ENCODE results near the gene ECM1. TPM values are rescaled to one million over a fixed set of nuclear protein-coding genes. Genes with fewer than 3 reads are reported as not detected.

The ECM1 gene
- total RNA-seq (2022) = 1.7 and 3.2 TPM in 2 replicates
- percentile 41 among the genes with signal in this experiment for Bru-seq, nascent RNA
- BruChase-seq, experiment 1, labeled RNA remaining after a 6-hour chase = percentile 65 among the genes with signal in this experiment
- BruChase-seq, experiment 2, labeled RNA remaining after a 2-hour chase = percentile 53 among the genes with signal in this experiment
- long read RNA-seq, transcript ECM1-202 (10 exons, 2,070 nt) = major isoform, 5 of 6 reads
- long read RNA-seq, partial matches to known transcripts = 0 of 6 reads
- long read RNA-seq, other reads (novel, unspliced or antisense) = 1 of 6 reads

- Mint-ChIP-seq H3K4me3 (ENCODE audit: unreplicated experiment) (peak within 1 kb of the TSS; percentile 13), H3K4me1 (ENCODE audit: insufficient read depth, unreplicated experiment) (peaks cover 11% of the 10 kb centered on the region), H3K9me3 (ENCODE audit: unreplicated experiment) (no peaks in the 10 kb centered on the region), H3K27ac (ENCODE audit: low read depth, unreplicated experiment) (peak within 1 kb of the TSS; percentile 86), H3K36me3 (ENCODE audit: insufficient read depth, unreplicated experiment) (peaks cover 46% of the 10 kb centered on the region), H3K27me3 (ENCODE audit: insufficient read depth, unreplicated experiment) (no peaks in the 10 kb centered on the region)
- CTCF ChIA-PET = interaction anchor here (0.5 to 1.9 kb wide), 6 partner anchors 29 to 336 kb away, joined by 3 to 4 read pairs (median 4); no protein-coding TSS in a partner anchor
- TF ChIP-seq CTCF (IDR thresholded peaks at IDR 0.05; ENCODE audit: unreplicated experiment) = no peak
- intact Hi-C loops (cut with micrococcal nuclease) = no loop called here
- peak; percentile 81 for DNase-seq (ENCODE audit: unreplicated experiment)
- POLR2A ChIA-PET = interaction anchor here (0.6 to 3.5 kb wide), 10 partner anchors 8 to 189 kb away, joined by 3 to 16 read pairs (median 4); partner anchors contain the start of genes FALEC, GOLPH3L and TARS2
- no TSS peak for BruUV-seq (replicated peaks)
Measured at GRCh38 chr1:150507912-150508864, at the start of gene ECM1. ECM1 (plus strand) TSS chr1:150508109; CDS start chr1:150508210, 101 bp downstream.

GRCh38 chr1:150464422-150464826 is 43.5 kb upstream of the ECM1 start:
- ChIA-PET POLR2A (no interaction called here), CTCF (interaction anchor here (0.6 to 2.3 kb wide), 12 partner anchors 17 to 530 kb away, joined by 3 to 8 read pairs (median 4); no protein-coding TSS in a partner anchor)
- Mint-ChIP-seq H3K4me3 (ENCODE audit: unreplicated experiment) (no peak overlapping the region), H3K36me3 (ENCODE audit: insufficient read depth, unreplicated experiment) (peaks cover 81% of the 10 kb centered on the region), H3K27me3 (ENCODE audit: insufficient read depth, unreplicated experiment) (no peaks in the 10 kb centered on the region), H3K4me1 (ENCODE audit: insufficient read depth, unreplicated experiment) (no peaks in the 10 kb centered on the region), H3K9me3 (ENCODE audit: unreplicated experiment) (no peaks in the 10 kb centered on the region), H3K27ac (ENCODE audit: low read depth, unreplicated experiment) (no peak overlapping the region)
- peak; percentile 72 for DNase-seq (ENCODE audit: unreplicated experiment)
- TF ChIP-seq CTCF (IDR thresholded peaks at IDR 0.05; ENCODE audit: unreplicated experiment) = peak; percentile 80
- no TSS peak for BruUV-seq (replicated peaks)
- intact Hi-C loops (cut with micrococcal nuclease) = loop anchor here (1.0 to 5.0 kb wide), 4 partner anchors 68 to 513 kb away; partner anchors contain the start of gene CA14

GRCh38 chr1:150466964-150467363 is 40.9 kb upstream of the ECM1 start:
- Mint-ChIP-seq H3K9me3 (ENCODE audit: unreplicated experiment) (no peaks in the 10 kb centered on the region), H3K27ac (ENCODE audit: low read depth, unreplicated experiment) (no peak overlapping the region), H3K36me3 (ENCODE audit: insufficient read depth, unreplicated experiment) (peaks cover 88% of the 10 kb centered on the region), H3K4me3 (ENCODE audit: unreplicated experiment) (no peak overlapping the region), H3K4me1 (ENCODE audit: insufficient read depth, unreplicated experiment) (no peaks in the 10 kb centered on the region), H3K27me3 (ENCODE audit: insufficient read depth, unreplicated experiment) (no peaks in the 10 kb centered on the region)
- ChIA-PET CTCF (interaction anchor here (0.7 to 1.2 kb wide), 2 partner anchors 92 to 304 kb away, joined by 3 read pairs; no protein-coding TSS in a partner anchor), POLR2A (no interaction called here)
- intact Hi-C loops (cut with micrococcal nuclease) = no loop called here
- BruUV-seq (replicated peaks) = no TSS peak
- no peak for DNase-seq (ENCODE audit: unreplicated experiment)
- no peak for TF ChIP-seq CTCF (IDR thresholded peaks at IDR 0.05; ENCODE audit: unreplicated experiment)

Data from MCF 10A (cell line).